Prostate gland (tissue), 2 donors: Measurements from ENCODE around the gene B3GNT9. TPM values are rescaled to one million over a fixed set of nuclear protein-coding genes. Genes with fewer than 3 reads are reported as not detected.

Experiments
- DNase-seq: peaks from one replicate; pipeline ENCODE4 v3.0.0-alpha.2; 2019; ENCODE audit warnings: low spot score
- H3K27ac ChIP-seq, 2 donors: fragments of 200-600 bp; sonication (generic); 2 replicates each; pipeline ENCODE4 v1.5.1; 2017 to 2019
- H3K27me3 ChIP-seq: fragments of 200-600 bp; sonication (generic); replicated peaks from 2 replicates; pipeline ENCODE4 v1.5.1; 2019; ENCODE audit not compliant: insufficient read depth
- H3K36me3 ChIP-seq, 2 donors: fragments of 200-600 bp; sonication (generic); 1 replicate in 1 of 2; 2 replicates in 1 of 2; pipeline versions ENCODE4 v1.5.1 to v1.8.1; 2017 to 2019
- H3K4me1 ChIP-seq: fragments of 200-600 bp; sonication (generic); replicated peaks from 2 replicates; pipeline ENCODE4 v1.5.1; 2019
- H3K4me3 ChIP-seq, 2 donors: fragments of 200-600 bp; sonication (generic); 2 replicates each; pipeline ENCODE4 v1.5.1; 2017 to 2019
- H3K9me3 ChIP-seq: fragments of 200-600 bp; sonication (generic); 2 replicates; pipeline ENCODE4 v1.5.1; 2017
- POLR2A ChIP-seq: fragments of 450-650 bp; IDR thresholded peaks from one replicate; pipeline ENCODE4 v1.6.1; 2016; ENCODE audit warnings: antibody characterized with exemption, mild to moderate bottlenecking
- POLR2AphosphoS5 ChIP-seq: sonication (generic); formaldehyde crosslinking; IDR thresholded peaks from one replicate; pipeline ENCODE4 v1.6.1; 2017; ENCODE audit warnings: antibody characterized with exemption
- WGBS: methylation state at CpG from one replicate; pipeline ENCODE4 v1.1.5; 2018; 5-methylcytosine and 5-hydroxymethylcytosine counted together
- intact Hi-C: fragments of 100-400 bp; cut with DNase I; formaldehyde crosslinking; loops from one replicate; pipeline ENCODE4 v1.14.2; 2022
- total RNA-seq, 2 donors: library from RNA; depleted of rRNA; stranded (reverse); fragments of >200 nt; gene quantifications; one replicate each; pipeline ENCODE4 v1.1.0, GENCODE V29; 2016
- TF ChIP-seq, protein P1 (sequence below), 4 experiments: fragments of 200-600 bp in 2 of 4; fragments of 450-650 bp in 2 of 4; sonication (generic) in 2 of 4; IDR thresholded peaks; 1 replicate in 3 of 4; 2 replicates in 1 of 4; pipeline ENCODE4 v1.5.1; 2016 to 2019; ENCODE audit warnings: antibody characterized with exemption in 4 of 4, mild to moderate bottlenecking in 2 of 4, moderate library complexity in 2 of 4

Gene B3GNT9
- total RNA-seq, 2 donors from 2014 or later, result 32.1 to 37.3 TPM

DNA sequence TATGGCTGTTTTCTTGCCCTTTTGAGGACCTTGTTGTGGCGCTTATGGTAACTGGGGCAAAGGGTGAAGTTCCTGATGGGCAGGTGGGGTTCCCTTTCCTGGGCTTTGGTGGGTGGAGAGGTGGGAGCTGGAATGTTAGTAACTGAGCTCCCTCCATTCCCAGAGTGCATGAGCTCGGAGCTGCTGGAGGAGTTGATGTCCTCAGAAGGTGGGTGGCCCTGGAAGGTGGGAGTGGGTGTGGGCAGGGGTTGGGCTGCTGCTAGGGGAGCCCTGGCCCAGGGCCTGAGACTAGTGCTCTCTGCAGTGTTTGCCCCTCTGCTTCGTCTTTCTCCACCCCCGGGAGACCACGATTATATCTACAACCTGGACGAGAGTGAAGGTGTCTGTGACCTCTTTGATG, 46.9 kb upstream of the B3GNT9 start:
- H3K9me3 ChIP-seq, result no peaks in the 10 kb centered on the region
- intact Hi-C loops, result no loop called here
- DNase-seq, result no peak
- H3K36me3 ChIP-seq, result peaks cover 16 to 26% of the 10 kb centered on the region in 2 donors
- 64% methylated on average over 6 of the region's 6 CpGs for WGBS
- H3K27ac ChIP-seq, result peak overlapping the region in 1 of 2 donors; percentile 63
- peaks cover 17% of the 10 kb centered on the region for H3K4me1 ChIP-seq
- no peak overlapping the region for H3K4me3 ChIP-seq
- no peaks in the 10 kb centered on the region for H3K27me3 ChIP-seq
- TF ChIP-seq POLR2A (no peak), POLR2AphosphoS5 (no peak)
- TF ChIP-seq, protein P1, sequence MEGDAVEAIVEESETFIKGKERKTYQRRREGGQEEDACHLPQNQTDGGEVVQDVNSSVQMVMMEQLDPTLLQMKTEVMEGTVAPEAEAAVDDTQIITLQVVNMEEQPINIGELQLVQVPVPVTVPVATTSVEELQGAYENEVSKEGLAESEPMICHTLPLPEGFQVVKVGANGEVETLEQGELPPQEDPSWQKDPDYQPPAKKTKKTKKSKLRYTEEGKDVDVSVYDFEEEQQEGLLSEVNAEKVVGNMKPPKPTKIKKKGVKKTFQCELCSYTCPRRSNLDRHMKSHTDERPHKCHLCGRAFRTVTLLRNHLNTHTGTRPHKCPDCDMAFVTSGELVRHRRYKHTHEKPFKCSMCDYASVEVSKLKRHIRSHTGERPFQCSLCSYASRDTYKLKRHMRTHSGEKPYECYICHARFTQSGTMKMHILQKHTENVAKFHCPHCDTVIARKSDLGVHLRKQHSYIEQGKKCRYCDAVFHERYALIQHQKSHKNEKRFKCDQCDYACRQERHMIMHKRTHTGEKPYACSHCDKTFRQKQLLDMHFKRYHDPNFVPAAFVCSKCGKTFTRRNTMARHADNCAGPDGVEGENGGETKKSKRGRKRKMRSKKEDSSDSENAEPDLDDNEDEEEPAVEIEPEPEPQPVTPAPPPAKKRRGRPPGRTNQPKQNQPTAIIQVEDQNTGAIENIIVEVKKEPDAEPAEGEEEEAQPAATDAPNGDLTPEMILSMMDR (IDR thresholded peaks at IDR 0.05), result no peak

DNA sequence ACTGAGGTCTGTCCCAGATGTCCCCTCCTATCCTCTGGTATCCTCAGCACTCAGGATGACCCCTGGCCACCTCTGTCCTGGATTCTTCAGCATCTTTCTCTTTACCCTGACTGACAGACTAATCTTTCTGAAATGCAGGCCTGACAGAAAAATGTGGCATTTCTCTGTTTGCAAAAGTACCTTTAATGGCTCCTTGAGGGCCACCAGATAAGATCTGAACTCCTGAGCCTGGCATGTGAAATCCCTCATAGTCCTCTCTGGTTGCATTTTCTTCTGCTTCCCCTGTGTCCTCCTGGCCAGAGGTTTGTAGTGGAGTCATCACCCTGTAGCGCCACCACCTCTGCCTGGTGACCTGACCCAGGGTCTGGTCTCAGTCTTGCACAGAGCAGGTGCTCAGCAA, 46.1 kb upstream of the B3GNT9 start:
- H3K9me3 ChIP-seq, result no peaks in the 10 kb centered on the region
- no peak overlapping the region for H3K27ac ChIP-seq
- WGBS, result 85% methylated on average over 1 of the region's 1 CpG
- peaks cover 19% of the 10 kb centered on the region for H3K4me1 ChIP-seq
- H3K4me3 ChIP-seq, result no peak overlapping the region
- H3K27me3 ChIP-seq, result no peaks in the 10 kb centered on the region
- peaks cover 16 to 17% of the 10 kb centered on the region in 2 donors for H3K36me3 ChIP-seq
- intact Hi-C loops, result no loop called here
- TF ChIP-seq POLR2A (no peak), POLR2AphosphoS5 (no peak)
- TF ChIP-seq, protein P1 (IDR thresholded peaks at IDR 0.05), result no peak
- no peak for DNase-seq

DNA sequence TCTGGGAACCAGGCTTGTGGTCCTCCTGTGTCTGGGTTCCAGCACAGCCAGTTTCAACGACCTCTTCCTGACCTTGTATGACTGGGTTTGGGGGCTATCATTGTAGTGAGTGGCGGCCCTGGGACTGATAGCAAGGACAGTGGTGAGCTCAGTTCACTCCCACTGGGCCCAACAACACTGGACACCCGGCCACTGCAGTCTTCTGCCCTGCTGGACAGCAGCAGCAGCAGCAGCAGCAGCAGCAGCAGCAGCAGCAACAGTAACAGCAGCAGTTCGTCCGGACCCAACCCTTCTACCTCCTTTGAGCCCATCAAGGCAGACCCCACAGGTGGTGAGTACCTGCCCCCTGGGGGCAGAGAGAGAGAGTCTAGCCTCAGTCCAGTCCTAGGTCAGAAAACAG, 44.9 kb upstream of the B3GNT9 start:
- Histone ChIP-seq H3K4me3 (no peak overlapping the region), H3K4me1 (peaks cover 23% of the 10 kb centered on the region), H3K9me3 (no peaks in the 10 kb centered on the region), H3K27ac (no peak overlapping the region), H3K27me3 (no peaks in the 10 kb centered on the region), H3K36me3 (peaks cover 14 to 16% of the 10 kb centered on the region in 2 donors)
- TF ChIP-seq, protein P1 (IDR thresholded peaks at IDR 0.05), result no peak
- TF ChIP-seq POLR2A, result no peak
- no peak for TF ChIP-seq POLR2AphosphoS5
- intact Hi-C loops, result no loop called here
- 82% methylated on average over 5 of the region's 5 CpGs for WGBS
- DNase-seq, result no peak

DNA sequence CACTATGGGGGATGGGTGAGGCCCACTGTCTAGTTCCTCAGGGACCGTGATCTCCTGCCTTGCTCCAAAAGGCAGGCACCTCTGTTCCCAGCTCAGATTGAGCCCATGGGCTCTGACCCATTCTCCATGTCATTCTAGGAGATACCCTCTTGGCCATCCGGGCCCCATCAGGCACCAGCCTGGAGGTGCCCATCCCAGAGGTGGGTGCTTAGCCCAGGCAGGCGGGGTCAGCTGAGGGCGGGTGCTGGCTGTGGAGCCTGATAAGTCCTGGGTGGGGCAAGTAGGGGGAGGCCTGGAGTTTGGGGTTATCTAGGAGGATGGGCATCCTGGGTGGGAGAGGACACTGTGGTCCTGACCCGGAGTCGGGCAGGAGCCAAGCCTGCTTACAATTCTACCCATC, 43.5 kb upstream of the B3GNT9 start:
- no peak for DNase-seq
- H3K4me3 ChIP-seq, result no peak overlapping the region
- H3K4me1 ChIP-seq, result peaks cover 23% of the 10 kb centered on the region
- WGBS, result 92% methylated on average over 5 of the region's 6 CpGs
- no peaks in the 10 kb centered on the region for H3K9me3 ChIP-seq
- no peak for TF ChIP-seq POLR2A
- TF ChIP-seq, protein P1 (IDR thresholded peaks at IDR 0.05), result no peak
- no peak for TF ChIP-seq POLR2AphosphoS5
- no peaks in the 10 kb centered on the region for H3K27me3 ChIP-seq
- intact Hi-C loops, result no loop called here
- H3K36me3 ChIP-seq, result peaks cover 14 to 16% of the 10 kb centered on the region in 2 donors
- no peak overlapping the region for H3K27ac ChIP-seq

DNA sequence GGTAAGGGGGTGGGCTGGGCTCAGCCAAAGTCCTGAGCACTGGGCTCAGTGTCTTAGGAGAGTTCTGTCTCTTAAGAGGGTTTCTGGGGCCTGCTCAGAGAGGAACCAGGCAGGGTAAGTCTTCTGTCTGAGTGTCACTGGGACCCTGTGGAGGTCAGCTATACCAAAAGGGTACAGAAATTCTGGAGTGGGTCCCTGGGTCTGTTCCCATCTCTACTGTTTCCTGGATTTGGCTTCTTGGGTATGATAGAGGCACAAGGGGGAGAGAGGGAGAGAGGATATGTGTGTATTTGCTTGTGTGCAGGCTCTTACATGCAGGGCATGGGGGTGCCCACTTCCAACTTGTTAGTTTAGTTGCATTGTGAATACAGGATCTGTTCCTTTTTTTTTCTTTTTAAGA, 42.7 kb upstream of the B3GNT9 start:
- DNase-seq, result no peak
- intact Hi-C loops, result no loop called here
- no peaks in the 10 kb centered on the region for H3K27me3 ChIP-seq
- H3K27ac ChIP-seq, result peak overlapping the region in 1 of 2 donors; percentile 0
- TF ChIP-seq POLR2A (no peak), POLR2AphosphoS5 (no peak)
- TF ChIP-seq, protein P1 (IDR thresholded peaks at IDR 0.05), result no peak
- H3K9me3 ChIP-seq, result no peaks in the 10 kb centered on the region
- H3K36me3 ChIP-seq, result peaks cover 14 to 16% of the 10 kb centered on the region in 2 donors
- H3K4me1 ChIP-seq, result peaks cover 21% of the 10 kb centered on the region
- H3K4me3 ChIP-seq, result peak overlapping the region in 1 of 2 donors; percentile 91
